GM21576 (cell line): ENCODE data around the gene ODF2L.
A peak's percentile ranks its signal among the peaks of the same experiment; 100 is the strongest.

Experiments
- ATAC-seq: cut with Tn5 transposase; IDR thresholded peaks from one replicate; pipeline ENCODE4 v1.9.1; 2021; ENCODE audit warnings: mild to moderate bottlenecking, moderate library complexity; ENCODE audit not compliant: unreplicated experiment

The ODF2L gene, protein sequence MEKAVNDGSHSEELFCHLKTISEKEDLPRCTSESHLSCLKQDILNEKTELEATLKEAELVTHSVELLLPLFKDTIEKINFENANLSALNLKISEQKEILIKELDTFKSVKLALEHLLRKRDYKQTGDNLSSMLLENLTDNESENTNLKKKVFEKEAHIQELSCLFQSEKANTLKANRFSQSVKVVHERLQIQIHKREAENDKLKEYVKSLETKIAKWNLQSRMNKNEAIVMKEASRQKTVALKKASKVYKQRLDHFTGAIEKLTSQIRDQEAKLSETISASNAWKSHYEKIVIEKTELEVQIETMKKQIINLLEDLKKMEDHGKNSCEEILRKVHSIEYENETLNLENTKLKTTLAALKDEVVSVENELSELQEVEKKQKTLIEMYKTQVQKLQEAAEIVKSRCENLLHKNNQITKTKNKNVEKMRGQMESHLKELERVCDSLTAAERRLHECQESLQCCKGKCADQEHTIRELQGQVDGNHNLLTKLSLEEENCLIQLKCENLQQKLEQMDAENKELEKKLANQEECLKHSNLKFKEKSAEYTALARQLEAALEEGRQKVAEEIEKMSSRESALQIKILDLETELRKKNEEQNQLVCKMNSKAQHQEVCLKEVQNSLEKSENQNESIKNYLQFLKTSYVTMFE

GRCh38 chr1:86395751-86396497 is at the start of gene ODF2L:
ODF2L (minus strand) TSS chr1:86396323; CDS start chr1:86387027, 9,296 bp downstream.
- peak; percentile 100 for ATAC-seq

GRCh38 chr1:86445919-86446318 is 49.8 kb upstream of the ODF2L start:
- no peak for ATAC-seq

DNA sequence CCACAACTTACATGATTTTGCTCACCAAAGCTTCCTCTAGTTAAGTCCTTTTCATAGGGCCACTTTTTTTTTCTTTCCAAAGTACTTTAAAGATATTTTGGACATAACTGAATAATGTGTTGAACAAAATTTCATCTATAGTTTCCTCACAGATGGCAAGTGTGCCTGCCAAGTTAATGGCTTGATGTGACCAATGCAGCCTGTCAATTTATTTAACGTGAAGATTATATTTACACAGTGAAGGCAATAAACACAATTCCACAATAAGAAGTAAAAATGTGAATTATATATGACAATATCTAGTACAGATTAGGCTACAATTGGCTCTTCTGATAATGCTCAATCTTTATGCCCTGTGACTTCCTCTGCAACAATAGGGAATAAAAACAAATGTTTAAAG is 45.9 kb upstream of the ODF2L start:
- ATAC-seq = no peak

- ATAC-seq = no peak
These were observed 45.5 kb upstream of the ODF2L start for GRCh38 chr1:86441581-86441980.

- ATAC-seq = no peak
These were observed 39.9 kb upstream of the ODF2L start for GRCh38 chr1:86436041-86436440.

DNA sequence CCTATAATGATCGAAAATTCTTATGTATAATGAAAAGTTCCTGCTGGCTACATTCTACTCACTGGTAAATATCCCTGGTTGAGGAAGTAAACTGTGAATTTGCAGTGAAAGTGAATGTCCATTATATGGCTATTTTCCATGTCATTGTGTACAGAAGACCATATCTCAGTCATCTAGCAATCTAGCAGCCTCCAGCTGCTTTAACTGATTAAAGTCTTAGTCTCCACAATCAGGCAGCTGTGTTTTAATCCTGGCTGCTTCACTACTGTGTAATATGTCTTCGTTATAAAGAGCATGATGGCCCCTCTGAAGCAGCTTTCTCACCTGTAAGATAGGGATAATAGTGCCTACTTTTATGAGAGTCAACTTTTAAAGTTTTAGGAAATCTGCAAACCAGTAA is 39.2 kb upstream of the ODF2L start:
- ATAC-seq = no peak

- no peak for ATAC-seq
These were observed 37.9 kb upstream of the ODF2L start for GRCh38 chr1:86434059-86434458.

- ATAC-seq = no peak
These were observed 34.3 kb upstream of the ODF2L start for GRCh38 chr1:86430376-86430775.

GRCh38 chr1:86429835-86430234 is 33.7 kb upstream of the ODF2L start:
- ATAC-seq = no peak

DNA sequence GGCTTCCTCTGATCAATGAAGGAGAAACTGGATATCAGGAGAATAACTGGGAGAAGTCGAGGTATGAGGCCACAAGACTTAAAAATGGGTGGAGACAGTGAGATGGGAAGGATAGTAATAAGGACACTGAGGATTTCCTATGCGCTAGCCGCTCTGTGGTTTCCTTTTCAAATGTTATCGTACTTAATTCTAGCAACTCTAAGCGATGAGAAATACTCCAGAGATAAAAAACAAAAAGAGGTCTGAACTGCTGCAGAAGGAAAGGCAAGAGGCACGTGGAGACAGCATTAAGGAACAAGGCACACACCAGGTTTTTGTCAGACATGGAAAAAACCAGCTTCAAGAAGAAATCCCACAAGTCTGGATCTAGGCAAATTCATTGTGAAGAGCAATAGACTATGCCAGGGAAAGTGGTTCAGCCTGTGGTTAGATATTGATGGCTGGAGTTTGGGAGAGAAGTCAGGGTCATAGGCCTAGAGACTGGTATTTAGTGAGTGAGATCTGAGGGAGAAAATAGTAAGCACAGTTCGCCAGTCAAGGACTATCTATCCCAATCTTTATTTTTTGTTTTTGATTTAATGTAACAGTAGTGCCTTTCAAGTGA is 33.1 kb upstream of the ODF2L start:
- no peak for ATAC-seq

DNA sequence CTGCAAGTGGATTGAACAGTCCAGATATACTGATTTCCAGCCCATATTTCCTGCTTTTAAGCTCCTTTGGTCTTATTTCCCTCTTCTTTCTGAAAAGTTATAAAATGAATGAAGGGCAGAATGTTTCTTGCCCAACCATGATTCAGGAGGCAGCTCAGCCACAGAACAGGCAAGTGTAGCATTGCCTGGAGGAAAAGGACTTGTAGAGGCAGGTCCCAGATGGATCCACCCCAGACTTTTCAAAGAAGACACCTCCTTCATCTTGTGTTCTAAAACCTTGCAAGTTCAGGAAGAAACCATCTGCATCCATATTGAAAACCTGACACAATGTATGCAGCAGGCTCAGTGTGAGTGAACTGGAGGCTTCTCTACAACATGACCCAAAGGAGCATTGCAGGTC is 27.8 kb upstream of the ODF2L start, which contains the start of gene CLCA2:
Gene CLCA2 (plus strand): TSS at position 299 of the 400 bp plus-strand sequence. CDS start 77 bp downstream, at position 376.
- no peak for ATAC-seq

DNA sequence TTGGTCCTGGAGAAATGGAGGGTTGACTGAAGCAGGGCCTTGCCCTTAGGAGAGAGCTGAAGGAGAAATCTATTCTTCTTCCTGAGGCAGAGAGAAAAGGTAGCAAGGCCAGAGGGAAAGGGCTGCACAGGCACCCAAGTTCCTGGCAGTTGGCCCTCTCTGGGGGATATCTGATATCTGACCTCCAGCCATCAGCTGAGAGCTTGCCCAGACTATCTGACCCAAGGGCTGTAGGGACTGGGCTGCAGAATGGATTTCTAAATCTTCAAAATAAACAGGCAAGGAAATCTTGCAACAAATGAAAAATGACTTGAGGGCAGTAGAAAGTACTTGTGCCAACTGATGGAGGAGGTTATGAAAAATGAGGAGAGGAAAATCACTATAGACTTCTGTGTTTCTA is 27.4 kb upstream of the ODF2L start:
- no peak for ATAC-seq

DNA sequence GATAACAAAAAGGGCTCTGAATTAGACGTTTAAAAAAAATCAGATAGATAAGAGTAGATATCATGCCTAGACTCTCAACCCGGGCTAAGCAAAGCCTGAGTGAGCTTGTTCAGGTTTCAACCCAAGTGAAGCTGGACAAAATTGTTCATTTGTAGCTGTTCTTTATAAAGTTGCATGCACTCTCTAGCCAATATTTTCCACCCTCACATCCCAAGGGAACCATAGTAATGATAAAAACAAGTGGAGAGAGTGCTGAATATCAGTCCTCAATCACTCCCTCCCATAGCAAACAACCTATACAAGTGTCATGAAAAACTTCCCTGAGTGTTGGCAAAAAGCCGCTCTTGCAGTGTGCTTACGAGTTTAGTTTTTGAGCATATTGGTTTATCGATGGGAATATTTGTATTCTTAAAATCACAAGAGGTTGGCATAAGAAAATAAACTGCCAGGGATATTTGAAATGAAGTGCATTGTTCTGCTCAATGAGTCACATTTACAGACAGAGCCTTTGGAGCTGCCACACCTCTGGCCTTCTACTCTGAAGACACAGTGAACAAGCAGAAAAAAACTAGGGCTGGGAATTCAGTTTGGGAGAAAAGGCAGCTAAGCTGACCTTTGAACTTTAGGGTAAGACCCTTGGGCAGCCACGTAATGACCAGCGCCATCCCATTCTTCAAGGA is 25.6 kb upstream of the ODF2L start:
- ATAC-seq = no peak

- peak; percentile 95 for ATAC-seq
These were observed 23.3 kb upstream of the ODF2L start for GRCh38 chr1:86419277-86419903.

DNA sequence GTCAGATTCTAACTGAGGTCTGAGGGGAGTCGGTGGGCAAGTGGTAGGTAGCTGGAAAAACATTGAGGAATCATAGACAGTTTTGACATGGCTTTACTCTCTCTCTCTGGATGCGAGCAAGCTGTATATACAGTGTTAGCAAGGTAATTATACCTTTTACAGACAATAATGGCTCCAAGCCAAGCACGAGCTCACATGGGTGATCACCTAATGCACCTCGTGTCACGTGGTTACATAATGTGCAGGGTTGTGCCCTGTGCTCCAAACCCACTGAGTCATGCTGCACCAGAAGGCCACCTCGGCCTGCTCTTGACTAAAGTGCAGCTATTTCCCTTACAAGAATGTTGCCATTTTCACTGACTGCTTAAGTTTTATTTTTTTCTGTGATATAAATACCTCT is 20.2 kb upstream of the ODF2L start:
- no peak for ATAC-seq

GRCh38 chr1:86410879-86411278 is 14.8 kb upstream of the ODF2L start:
- ATAC-seq = no peak

- no peak for ATAC-seq
These were observed 13.4 kb upstream of the ODF2L start for GRCh38 chr1:86409416-86410021.

DNA sequence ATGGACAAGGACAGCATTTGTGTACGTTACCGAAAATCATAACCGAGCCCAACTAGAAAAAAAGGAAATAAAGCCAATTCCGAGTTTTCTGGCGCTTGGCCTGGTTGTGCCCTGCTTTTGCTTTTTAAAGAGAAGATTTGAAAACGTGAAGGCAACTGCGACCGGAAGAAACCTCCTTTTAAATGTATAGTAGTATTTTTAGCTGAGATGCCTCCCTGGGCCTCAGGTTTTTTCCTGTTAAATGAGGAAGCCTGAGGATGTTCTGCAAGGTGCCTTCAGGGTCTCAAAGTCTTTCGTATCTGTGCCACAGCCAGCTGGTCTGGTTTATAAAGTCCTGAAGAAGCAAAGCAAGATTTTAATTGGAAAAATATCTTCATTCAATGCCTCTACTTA is 371 bp upstream of the ODF2L start:
- peak; percentile 27 for ATAC-seq

DNA sequence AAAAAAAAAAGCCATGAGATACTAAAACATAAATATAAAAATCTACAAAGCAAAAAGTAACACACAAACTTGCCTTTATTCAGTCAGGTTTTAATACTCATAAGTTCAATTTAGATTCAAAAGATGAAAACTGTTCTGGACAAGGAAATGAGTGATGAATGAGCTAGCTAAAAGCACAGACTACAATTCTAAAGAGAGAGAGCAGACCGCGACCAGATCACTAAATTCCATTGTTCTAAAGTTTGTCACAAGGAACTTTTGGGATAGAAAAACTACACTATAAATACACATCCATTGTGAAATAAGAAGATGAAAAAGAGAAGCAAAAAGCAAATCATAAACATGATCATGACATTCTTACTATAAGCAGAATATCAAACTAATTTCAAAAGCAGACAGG is 1.7 kb downstream of the ODF2L start:
- ATAC-seq = no peak

DNA sequence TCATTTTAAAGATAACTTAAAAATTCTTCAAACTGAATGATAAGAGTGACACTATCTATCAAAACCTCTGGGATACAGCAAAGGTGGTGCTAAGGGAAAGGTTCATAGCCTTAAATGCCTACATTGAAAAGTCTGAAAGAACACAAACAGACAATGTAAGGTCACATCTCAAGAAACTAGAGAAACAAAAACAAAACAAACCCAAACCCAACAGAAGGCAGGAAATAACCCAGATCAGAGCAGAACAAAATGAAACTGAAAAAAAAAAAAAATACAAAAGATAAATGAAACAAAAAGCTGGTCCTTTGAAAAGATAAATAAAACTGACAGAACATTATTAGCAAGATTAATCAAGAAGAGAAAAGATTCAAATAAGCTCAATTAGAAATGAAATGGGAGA is 6.8 kb downstream of the ODF2L start:
- peak; percentile 89 for ATAC-seq
